HG03439 (cell line): ENCODE data around the gene STON1.
"Not testable (repeated sequence)": the region's sequence is repeated elsewhere in the genome, so short reads cannot be mapped to it uniquely, and the experiment has no call there.

Experiments used
- ATAC-seq: cut with Tn5 transposase; IDR thresholded peaks from one replicate; pipeline ENCODE4 v1.9.1; 2021; ENCODE audit warnings: mild to moderate bottlenecking, moderate library complexity; ENCODE audit not compliant: unreplicated experiment

The STON1 gene

GRCh38 chr2:48613211-48613610 is 83.3 kb downstream of the STON1 start:
- ATAC-seq = no peak

GRCh38 chr2:48614581-48614980 is 84.6 kb downstream of the STON1 start:
- ATAC-seq = not testable (repeated sequence)

DNA sequence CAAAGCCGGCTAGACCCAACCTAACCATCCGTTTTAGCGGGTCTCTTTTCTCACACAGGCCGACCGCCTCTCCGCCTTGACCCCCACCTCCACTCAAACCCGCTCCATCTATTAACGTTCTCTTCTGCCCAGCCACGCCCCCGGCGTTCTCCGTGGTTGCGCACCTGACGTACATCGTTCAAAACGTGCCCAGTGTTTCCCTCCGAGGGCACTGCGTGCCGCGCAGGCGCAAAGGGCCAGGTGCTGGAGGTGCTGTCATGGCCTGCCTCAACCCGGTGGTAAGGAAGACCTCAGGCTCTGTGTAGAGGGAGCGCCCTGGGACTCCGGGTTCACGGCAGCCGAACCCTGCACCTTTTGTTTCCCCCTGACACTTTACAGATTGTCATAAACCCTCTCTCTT is 87.7 kb downstream of the STON1 start, which contains the start of gene GTF2A1L:
Gene GTF2A1L (plus strand): TSS at position 239 of the 400 bp plus-strand sequence. CDS start 19 bp downstream, at position 258.
- no peak for ATAC-seq

DNA sequence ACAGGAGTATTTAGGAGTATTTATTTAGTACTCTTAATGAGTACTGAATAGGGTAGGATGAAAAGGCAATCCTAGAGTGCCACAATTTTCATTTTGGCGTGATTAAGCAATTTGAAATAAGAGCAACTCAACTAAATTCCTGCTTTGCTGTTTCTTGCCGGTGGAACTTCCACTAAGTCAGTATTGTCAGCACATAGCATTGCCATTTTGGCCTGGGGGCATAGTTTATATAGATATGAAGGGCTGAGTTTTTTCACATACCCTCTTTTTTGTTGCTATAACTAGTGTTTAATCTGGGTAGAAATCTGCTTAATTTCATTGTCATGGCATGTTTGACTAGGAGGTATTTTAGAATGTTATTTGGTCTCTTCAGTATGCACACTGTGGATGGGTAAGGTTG is 89.6 kb downstream of the STON1 start:
- no peak for ATAC-seq

- ATAC-seq = no peak
These were observed 90.7 kb downstream of the STON1 start for GRCh38 chr2:48620604-48621003.

- not testable (repeated sequence) for ATAC-seq
These were observed 92.7 kb downstream of the STON1 start for GRCh38 chr2:48622691-48623090.

GRCh38 chr2:48624696-48625095 is 94.7 kb downstream of the STON1 start:
- ATAC-seq = no peak

GRCh38 chr2:48626047-48626446 is 96.1 kb downstream of the STON1 start:
- no peak for ATAC-seq

DNA sequence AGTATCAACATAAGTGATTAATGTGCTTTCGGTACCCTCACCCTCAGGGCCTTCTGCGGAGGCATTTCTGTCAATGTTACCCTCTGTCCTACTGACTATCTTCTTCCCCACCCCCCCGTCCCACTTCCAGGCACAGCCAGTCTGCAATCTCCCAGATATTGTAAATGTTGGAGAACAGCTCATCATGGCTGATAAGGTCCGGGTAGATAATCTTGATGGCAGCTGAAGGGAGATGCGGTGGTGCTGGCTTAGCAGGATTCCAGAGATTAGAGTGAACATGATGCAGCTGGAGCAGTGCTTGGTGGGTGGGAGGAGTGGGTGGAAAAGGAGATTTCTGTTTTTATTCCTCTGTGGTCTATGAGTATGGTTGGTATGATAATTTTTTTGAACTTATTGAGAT is 103.2 kb downstream of the STON1 start:
- no peak for ATAC-seq

DNA sequence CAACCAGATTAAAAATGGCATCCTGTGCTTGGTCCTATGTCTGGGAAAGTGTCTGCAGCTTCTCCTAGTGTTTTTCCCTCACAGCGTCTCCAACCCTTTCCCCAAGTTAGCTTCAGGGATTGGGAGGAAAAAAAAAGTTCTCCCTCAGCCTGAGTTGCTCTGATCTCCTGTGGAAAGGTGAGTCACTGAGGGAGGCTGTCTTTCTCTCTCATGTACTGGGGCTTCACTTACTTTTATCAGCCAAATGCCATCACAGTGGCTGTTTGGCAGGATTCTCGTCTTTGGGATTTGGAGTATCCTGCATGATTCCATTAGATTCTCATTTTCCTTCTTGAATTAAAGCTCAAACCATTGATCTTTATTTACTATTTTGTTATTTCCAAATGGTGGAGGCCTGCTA is 105.8 kb downstream of the STON1 start:
- ATAC-seq = no peak

GRCh38 chr2:48638261-48638660 is 108.3 kb downstream of the STON1 start:
- ATAC-seq = no peak
